Measurements from ENCODE around the gene ISYNA1. TPM values are rescaled to one million over a fixed set of nuclear protein-coding genes. Genes with fewer than 3 reads are reported as not detected.
A peak's percentile ranks its signal among the peaks of the same experiment; 100 is the strongest.

ISYNA1 gene
- total and polyA plus RNA-seq, 2 of the 13 experiments (the other 11 are each of a cell fraction or from before 2014, with no cell fraction given), result 29.6 to 48.5 TPM

GRCh38 chr19:18478545-18479311, 40.8 kb upstream of the ISYNA1 start (continued):
- TF ChIP-seq TFE3 (CRISPR knock-in tag; IDR thresholded peaks at IDR 0.05) (peak; percentile 95), NRL (CRISPR knock-in tag; IDR thresholded peaks at IDR 0.05; ENCODE audit: borderline replicate concordance) (peak; percentile 37; the same call in 1 of the 2 replicates), FOXA1 (IDR thresholded peaks at IDR 0.05) (no peak), FOXA1 (CRISPR knock-in tag; IDR thresholded peaks at IDR 0.05) (peak; percentile 47; the same call in 1 of the 2 replicates), ZNF629 (CRISPR knock-in tag; conservative IDR thresholded peaks at IDR 0.05) (peak; percentile 42; the same call in 1 of the 2 replicates), HNRNPUL1 (IDR thresholded peaks at IDR 0.05; ENCODE audit: low read depth, low read length) (no peak), KAT2B (IDR thresholded peaks at IDR 0.05; ENCODE audit: borderline replicate concordance, low read depth, low read length) (no peak), KLF9 (CRISPR knock-in tag; IDR thresholded peaks at IDR 0.05; ENCODE audit: low read depth) (peak; percentile 83; the same call in 1 of the 2 replicates), SIX1 (CRISPR knock-in tag; IDR thresholded peaks at IDR 0.05; ENCODE audit: borderline replicate concordance) (peak; percentile 71; the same call in 1 of the 2 replicates), NR2F2 (IDR thresholded peaks at IDR 0.05; ENCODE audit: borderline replicate concordance, low read depth) (no peak), ETV6 (CRISPR knock-in tag; conservative IDR thresholded peaks at IDR 0.05) (peak; percentile 97), TBX3 (IDR thresholded peaks at IDR 0.05; ENCODE audit: borderline replicate concordance) (no peak), NFE2 (CRISPR knock-in tag; IDR thresholded peaks at IDR 0.05) (peak; percentile 47; the same call in 1 of the 2 replicates), HDAC1 (CRISPR knock-in tag; IDR thresholded peaks at IDR 0.05) (peak; percentile 90), ZSCAN12 (CRISPR knock-in tag; IDR thresholded peaks at IDR 0.05) (no peak), BATF2 (CRISPR knock-in tag; IDR thresholded peaks at IDR 0.05) (no peak), POLR2A (IDR thresholded peaks at IDR 0.05; ENCODE audit: insufficient read depth in 1 of 2, low read depth in 2 of 2, low read length in 2 of 2) (peak in 1 of 2 experiments; percentile 31; a peak in 2 of 4 replicates), KMT2A (CRISPR knock-in tag; IDR thresholded peaks at IDR 0.05) (peak; percentile 86; the same call in 1 of the 2 replicates), TAF15 (IDR thresholded peaks at IDR 0.05; ENCODE audit: low read depth, low read length, poor library complexity, severe bottlenecking) (no peak), ZNF205 (CRISPR knock-in tag; IDR thresholded peaks at IDR 0.05) (peak; percentile 83), RXRB (CRISPR knock-in tag; IDR thresholded peaks at IDR 0.05; ENCODE audit: borderline replicate concordance) (peak; percentile 90), TEAD3 (CRISPR knock-in tag; optimal IDR thresholded peaks at IDR 0.05; ENCODE audit: borderline replicate concordance) (peak; percentile 84), SNAPC5 (CRISPR knock-in tag; IDR thresholded peaks at IDR 0.05; ENCODE audit: borderline replicate concordance) (no peak), NFE2L1 (CRISPR knock-in tag; IDR thresholded peaks at IDR 0.05; ENCODE audit: borderline replicate concordance) (no peak), PHB2 (IDR thresholded peaks at IDR 0.05; ENCODE audit: partially characterized antibody) (no peak)
- TF ChIP-seq, protein P1, sequence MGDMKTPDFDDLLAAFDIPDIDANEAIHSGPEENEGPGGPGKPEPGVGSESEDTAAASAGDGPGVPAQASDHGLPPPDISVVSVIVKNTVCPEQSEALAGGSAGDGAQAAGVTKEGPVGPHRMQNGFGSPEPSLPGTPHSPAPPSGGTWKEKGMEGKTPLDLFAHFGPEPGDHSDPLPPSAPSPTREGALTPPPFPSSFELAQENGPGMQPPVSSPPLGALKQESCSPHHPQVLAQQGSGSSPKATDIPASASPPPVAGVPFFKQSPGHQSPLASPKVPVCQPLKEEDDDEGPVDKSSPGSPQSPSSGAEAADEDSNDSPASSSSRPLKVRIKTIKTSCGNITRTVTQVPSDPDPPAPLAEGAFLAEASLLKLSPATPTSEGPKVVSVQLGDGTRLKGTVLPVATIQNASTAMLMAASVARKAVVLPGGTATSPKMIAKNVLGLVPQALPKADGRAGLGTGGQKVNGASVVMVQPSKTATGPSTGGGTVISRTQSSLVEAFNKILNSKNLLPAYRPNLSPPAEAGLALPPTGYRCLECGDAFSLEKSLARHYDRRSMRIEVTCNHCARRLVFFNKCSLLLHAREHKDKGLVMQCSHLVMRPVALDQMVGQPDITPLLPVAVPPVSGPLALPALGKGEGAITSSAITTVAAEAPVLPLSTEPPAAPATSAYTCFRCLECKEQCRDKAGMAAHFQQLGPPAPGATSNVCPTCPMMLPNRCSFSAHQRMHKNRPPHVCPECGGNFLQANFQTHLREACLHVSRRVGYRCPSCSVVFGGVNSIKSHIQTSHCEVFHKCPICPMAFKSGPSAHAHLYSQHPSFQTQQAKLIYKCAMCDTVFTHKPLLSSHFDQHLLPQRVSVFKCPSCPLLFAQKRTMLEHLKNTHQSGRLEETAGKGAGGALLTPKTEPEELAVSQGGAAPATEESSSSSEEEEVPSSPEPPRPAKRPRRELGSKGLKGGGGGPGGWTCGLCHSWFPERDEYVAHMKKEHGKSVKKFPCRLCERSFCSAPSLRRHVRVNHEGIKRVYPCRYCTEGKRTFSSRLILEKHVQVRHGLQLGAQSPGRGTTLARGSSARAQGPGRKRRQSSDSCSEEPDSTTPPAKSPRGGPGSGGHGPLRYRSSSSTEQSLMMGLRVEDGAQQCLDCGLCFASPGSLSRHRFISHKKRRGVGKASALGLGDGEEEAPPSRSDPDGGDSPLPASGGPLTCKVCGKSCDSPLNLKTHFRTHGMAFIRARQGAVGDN (CRISPR knock-in tag; IDR thresholded peaks at IDR 0.05), result peak; percentile 99
